Smooth muscle cell (in vitro differentiated cells): ENCODE measurements around the gene ACOT8. TPM values are rescaled to one million over a fixed set of nuclear protein-coding genes. Genes with fewer than 3 reads are reported as not detected.

Experiments used
- DNase-seq: peaks from one replicate; lab custom pipeline; 2025; ENCODE audit not compliant: unreplicated experiment; lab: John Stamatoyannopoulos, UW
- H2AFZ ChIP-seq: fragments of 200-600 bp; sonication (generic); 2 replicates; pipeline ENCODE4 v1.6.0; 2016; ENCODE audit warnings: antibody characterized with exemption, low read depth, mild to moderate bottlenecking
- H3F3A ChIP-seq: fragments of 200-600 bp; sonication (generic); 2 replicates; pipeline ENCODE4 v1.6.0; 2017; ENCODE audit warnings: antibody characterized with exemption, low read depth
- H3K27ac ChIP-seq: fragments of 200-600 bp; sonication (generic); 2 replicates; pipeline ENCODE4 v1.5.1; 2016; ENCODE audit warnings: low read depth, mild to moderate bottlenecking
- H3K27me3 ChIP-seq: fragments of 200-600 bp; sonication (generic); 2 replicates; pipeline ENCODE4 v1.6.1; 2016; ENCODE audit warnings: low read depth, mild to moderate bottlenecking
- H3K36me3 ChIP-seq: fragments of 200-600 bp; sonication (generic); 2 replicates; pipeline ENCODE4 v1.5.1; 2016; ENCODE audit warnings: low read depth
- H3K4me1 ChIP-seq: fragments of 200-600 bp; sonication (generic); 2 replicates; pipeline ENCODE4 v1.5.1; 2016; ENCODE audit warnings: low read depth
- H3K4me2 ChIP-seq: fragments of 200-600 bp; sonication (generic); 2 replicates; pipeline ENCODE4 v1.6.0; 2016; ENCODE audit warnings: mild to moderate bottlenecking
- H3K4me3 ChIP-seq: fragments of 200-600 bp; sonication (generic); 2 replicates; pipeline ENCODE4 v1.5.1; 2016; ENCODE audit warnings: mild to moderate bottlenecking
- H3K79me2 ChIP-seq: fragments of 200-600 bp; sonication (generic); 2 replicates; pipeline ENCODE4 v1.6.0; 2016; ENCODE audit warnings: low read depth, mild to moderate bottlenecking
- H3K9ac ChIP-seq: fragments of 200-600 bp; sonication (generic); 2 replicates; pipeline ENCODE4 v1.6.0; 2016; ENCODE audit warnings: low read depth
- H3K9me3 ChIP-seq: fragments of 200-600 bp; sonication (generic); replicated peaks from 2 replicates; pipeline ENCODE4 v1.5.1; 2016; ENCODE audit warnings: low read depth
- H4K20me1 ChIP-seq: fragments of 200-600 bp; sonication (generic); 2 replicates; pipeline ENCODE4 v1.6.0; 2016; ENCODE audit warnings: low read depth
- CTCF ChIP-seq: fragments of 200-600 bp; sonication (generic); IDR thresholded peaks from 2 replicates; pipeline ENCODE4 v1.5.1; 2017; ENCODE audit warnings: borderline replicate concordance, mild to moderate bottlenecking, antibody characterized with exemption; ENCODE audit not compliant: insufficient read depth, poor library complexity, severe bottlenecking
- WGBS: methylation state at CpG from one replicate; pipeline ENCODE4 v1.1.7; 2016; ENCODE audit warnings: low lambda C conversion rate; 5-methylcytosine and 5-hydroxymethylcytosine counted together
- polyA plus RNA-seq: library from polyadenylated mRNA; unstranded; fragments of >200 nt; fragmentation: Nextera tagmentation; extraction: Ambion mirVana; gene quantifications from 2 replicates; pipeline ENCODE4 v1.2.1, GENCODE V29; 2016
- total RNA-seq: library from RNA; depleted of rRNA; stranded (reverse); fragments of >200 nt; gene quantifications from 2 replicates; pipeline ENCODE4 v1.2.3, GENCODE V29; 2014

Gene ACOT8
- total and polyA plus RNA-seq, 2 experiments from 2014 or later, result 31.9 to 43.8 TPM

GRCh38 chr20:45859916-45860315, 2.7 kb upstream of the ACOT8 start:
- Histone ChIP-seq H3K4me3 (no peak overlapping the region), H3K9ac (no peak overlapping the region), H3K79me2 (peaks cover 29% of the 10 kb centered on the region), H4K20me1 (no peaks in the 10 kb centered on the region), H3K27ac (no peak overlapping the region), H2AFZ (no peak overlapping the region), H3K4me1 (peaks cover 13% of the 10 kb centered on the region), H3K9me3 (no peaks in the 10 kb centered on the region), H3K36me3 (no peaks in the 10 kb centered on the region), H3K4me2 (no peak overlapping the region), H3F3A (no peaks in the 10 kb centered on the region), H3K27me3 (no peaks in the 10 kb centered on the region)
- no peak for DNase-seq
- WGBS, result 96% methylated on average over 5 of the region's 5 CpGs
- TF ChIP-seq CTCF, result no peak

GRCh38 chr20:45857882-45858216, 657 bp upstream of the ACOT8 start:
- Histone ChIP-seq H3K4me1 (peaks cover 13% of the 10 kb centered on the region), H3K9me3 (no peaks in the 10 kb centered on the region), H3K27ac (no peak overlapping the region), H3K79me2 (peaks cover 30% of the 10 kb centered on the region), H3F3A (no peaks in the 10 kb centered on the region), H4K20me1 (no peaks in the 10 kb centered on the region), H3K4me2 (peak overlapping the region; percentile 94), H2AFZ (peak overlapping the region; percentile 88), H3K36me3 (no peaks in the 10 kb centered on the region), H3K27me3 (no peaks in the 10 kb centered on the region), H3K4me3 (peak overlapping the region; percentile 78), H3K9ac (peak overlapping the region; percentile 47)
- no peak for DNase-seq
- 7% methylated on average over 13 of the region's 13 CpGs for WGBS
- TF ChIP-seq CTCF, result no peak

- Histone ChIP-seq H3K9ac (no peak overlapping the region), H2AFZ (no peak overlapping the region), H3K79me2 (peaks cover 27% of the 10 kb centered on the region), H3K4me3 (no peak overlapping the region), H3K27me3 (no peaks in the 10 kb centered on the region), H3K4me2 (no peak overlapping the region), H4K20me1 (no peaks in the 10 kb centered on the region), H3K4me1 (peaks cover 13% of the 10 kb centered on the region), H3K27ac (no peak overlapping the region), H3K9me3 (no peaks in the 10 kb centered on the region), H3K36me3 (no peaks in the 10 kb centered on the region), H3F3A (no peaks in the 10 kb centered on the region)
- no peak for TF ChIP-seq CTCF
- DNase-seq, result no peak
- 73% methylated on average over 2 of the region's 2 CpGs for WGBS
Measured at GRCh38 chr20:45853484-45853883, 3.7 kb downstream of the ACOT8 start.

- H3K79me2 ChIP-seq, result peaks cover 21% of the 10 kb centered on the region
- no peaks in the 10 kb centered on the region for H3K27me3 ChIP-seq
- H3K9ac ChIP-seq, result no peak overlapping the region
- no peaks in the 10 kb centered on the region for H3F3A ChIP-seq
- H2AFZ ChIP-seq, result no peak overlapping the region
- no peak overlapping the region for H3K4me2 ChIP-seq
- no peaks in the 10 kb centered on the region for H4K20me1 ChIP-seq
- no peaks in the 10 kb centered on the region for H3K9me3 ChIP-seq
- peaks cover 7% of the 10 kb centered on the region for H3K4me1 ChIP-seq
- TF ChIP-seq CTCF, result no peak
- no peak for DNase-seq
- no peak overlapping the region for H3K4me3 ChIP-seq
- 100% methylated on average over 6 of the region's 6 CpGs for WGBS
- no peak overlapping the region for H3K27ac ChIP-seq
- H3K36me3 ChIP-seq, result no peaks in the 10 kb centered on the region
Measured at GRCh38 chr20:45852326-45852725, 4.9 kb downstream of the ACOT8 start.
